ENCODE measurements around the gene NFIC. TPM values are rescaled to one million over a fixed set of nuclear protein-coding genes. Genes with fewer than 3 reads are reported as not detected.

The NFIC gene
- total and polyA plus RNA-seq, 2 experiments from 2014 or later, result 7.8 to 20.9 TPM

DNA sequence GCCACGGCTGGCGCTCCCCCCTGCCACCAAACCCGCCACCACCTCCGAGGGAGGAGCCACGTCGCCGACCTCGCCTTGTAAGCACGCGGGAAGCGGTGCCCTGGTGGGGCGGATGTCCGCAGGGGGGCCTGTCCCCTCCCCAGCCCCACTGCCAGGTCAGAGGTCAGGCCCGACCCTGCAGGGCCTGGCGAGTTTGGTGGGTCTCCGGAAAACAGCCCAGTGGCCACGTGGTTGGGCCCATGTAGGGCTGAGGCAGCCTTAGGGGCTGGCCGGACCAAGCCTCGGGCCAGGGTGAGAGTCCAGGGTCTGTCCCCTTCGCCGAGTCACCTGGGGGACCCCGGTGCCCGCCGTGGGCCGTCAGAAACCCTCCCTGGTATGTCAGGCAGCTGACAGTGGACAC, 87.5 kb downstream of the NFIC start:
- no peaks in the 10 kb centered on the region for H3K27me3 ChIP-seq
- H3K9me3 ChIP-seq (ENCODE audit: low read depth), result no peaks in the 10 kb centered on the region
- TF ChIP-seq EZH2phosphoT487 (IDR thresholded peaks at IDR 0.05; ENCODE audit: low read depth, severe bottlenecking, unreplicated experiment) (no peak), EZH2 (IDR thresholded peaks at IDR 0.05; ENCODE audit: borderline replicate concordance) (no peak)
- TF ChIP-seq, protein P1, sequence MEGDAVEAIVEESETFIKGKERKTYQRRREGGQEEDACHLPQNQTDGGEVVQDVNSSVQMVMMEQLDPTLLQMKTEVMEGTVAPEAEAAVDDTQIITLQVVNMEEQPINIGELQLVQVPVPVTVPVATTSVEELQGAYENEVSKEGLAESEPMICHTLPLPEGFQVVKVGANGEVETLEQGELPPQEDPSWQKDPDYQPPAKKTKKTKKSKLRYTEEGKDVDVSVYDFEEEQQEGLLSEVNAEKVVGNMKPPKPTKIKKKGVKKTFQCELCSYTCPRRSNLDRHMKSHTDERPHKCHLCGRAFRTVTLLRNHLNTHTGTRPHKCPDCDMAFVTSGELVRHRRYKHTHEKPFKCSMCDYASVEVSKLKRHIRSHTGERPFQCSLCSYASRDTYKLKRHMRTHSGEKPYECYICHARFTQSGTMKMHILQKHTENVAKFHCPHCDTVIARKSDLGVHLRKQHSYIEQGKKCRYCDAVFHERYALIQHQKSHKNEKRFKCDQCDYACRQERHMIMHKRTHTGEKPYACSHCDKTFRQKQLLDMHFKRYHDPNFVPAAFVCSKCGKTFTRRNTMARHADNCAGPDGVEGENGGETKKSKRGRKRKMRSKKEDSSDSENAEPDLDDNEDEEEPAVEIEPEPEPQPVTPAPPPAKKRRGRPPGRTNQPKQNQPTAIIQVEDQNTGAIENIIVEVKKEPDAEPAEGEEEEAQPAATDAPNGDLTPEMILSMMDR (IDR thresholded peaks at IDR 0.05; ENCODE audit: poor library complexity), result no peak
- H4K20me1 ChIP-seq (ENCODE audit: insufficient read depth, poor library complexity, severe bottlenecking), result no peaks in the 10 kb centered on the region
- H3K4me2 ChIP-seq, result no peak overlapping the region
- no peaks in the 10 kb centered on the region for H3K36me3 ChIP-seq (replicated peaks; ENCODE audit: insufficient read depth, low read depth)
- no peak for DNase-seq (ENCODE audit: low spot score)
- H2AFZ ChIP-seq, result no peak overlapping the region
- peaks cover 22% of the 10 kb centered on the region for H3K4me1 ChIP-seq (ENCODE audit: insufficient read depth)
- no peaks in the 10 kb centered on the region for H3K79me2 ChIP-seq
- 90% methylated on average over 21 of the region's 25 CpGs for WGBS (ENCODE audit: low lambda C conversion rate, missing lambda C conversion rate)
- no peak overlapping the region for H3K27ac ChIP-seq
- H3K4me3 ChIP-seq, result no peak overlapping the region
- H3K9me2 ChIP-seq (replicated peaks; ENCODE audit: insufficient read depth), result no peaks in the 10 kb centered on the region

DNA sequence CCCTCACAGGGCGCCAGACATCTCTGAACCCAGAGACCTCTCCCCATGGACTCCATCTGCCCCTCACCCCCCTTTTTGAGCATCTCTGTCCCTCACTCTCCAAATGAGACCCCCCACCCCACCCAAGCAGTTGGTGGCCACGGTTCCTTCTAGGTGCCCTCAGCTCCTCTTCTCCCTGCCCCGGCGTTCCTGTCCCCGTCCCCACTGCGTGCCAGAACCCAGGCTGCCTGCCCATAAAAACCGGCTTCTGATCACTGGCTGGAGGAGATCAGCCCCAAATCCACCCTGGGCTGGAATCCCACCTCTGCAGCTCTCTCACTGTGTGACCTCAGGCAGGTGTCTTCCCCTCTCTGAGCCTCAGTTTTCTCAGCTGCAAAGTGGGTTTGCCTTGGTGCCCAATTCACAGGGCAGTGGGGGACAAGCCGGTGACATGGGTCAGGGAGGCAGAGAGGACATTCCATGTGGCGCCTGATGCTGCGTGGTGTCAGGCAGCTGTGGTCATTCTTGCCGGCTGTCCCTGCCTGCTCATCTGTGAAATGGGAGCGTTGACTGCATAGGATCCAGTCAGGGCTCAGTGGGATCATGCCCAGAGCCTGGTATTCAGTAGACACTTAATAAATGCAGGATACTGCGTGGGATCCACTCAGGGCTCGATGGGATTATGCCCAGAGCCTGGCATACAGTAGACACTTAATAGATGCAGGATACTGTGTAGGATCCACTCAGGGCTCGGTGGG, 88.4 kb downstream of the NFIC start:
- H3K36me3 ChIP-seq (replicated peaks; ENCODE audit: insufficient read depth, low read depth), result no peaks in the 10 kb centered on the region
- 99% methylated on average over 15 of the region's 15 CpGs for WGBS (ENCODE audit: low lambda C conversion rate, missing lambda C conversion rate)
- no peak overlapping the region for H3K27ac ChIP-seq
- TF ChIP-seq, protein P1 (IDR thresholded peaks at IDR 0.05; ENCODE audit: poor library complexity), result no peak
- TF ChIP-seq EZH2 (IDR thresholded peaks at IDR 0.05; ENCODE audit: borderline replicate concordance) (no peak), EZH2phosphoT487 (IDR thresholded peaks at IDR 0.05; ENCODE audit: low read depth, severe bottlenecking, unreplicated experiment) (no peak)
- H3K4me1 ChIP-seq (ENCODE audit: insufficient read depth), result peaks cover 28% of the 10 kb centered on the region
- H3K9me2 ChIP-seq (replicated peaks; ENCODE audit: insufficient read depth), result no peaks in the 10 kb centered on the region
- DNase-seq (ENCODE audit: low spot score), result no peak
- no peak overlapping the region for H3K4me2 ChIP-seq
- no peaks in the 10 kb centered on the region for H3K27me3 ChIP-seq
- H2AFZ ChIP-seq, result no peak overlapping the region
- H3K4me3 ChIP-seq, result no peak overlapping the region
- H3K9me3 ChIP-seq (ENCODE audit: low read depth), result no peaks in the 10 kb centered on the region
- H3K79me2 ChIP-seq, result no peaks in the 10 kb centered on the region
- H4K20me1 ChIP-seq (ENCODE audit: insufficient read depth, poor library complexity, severe bottlenecking), result no peaks in the 10 kb centered on the region

DNA sequence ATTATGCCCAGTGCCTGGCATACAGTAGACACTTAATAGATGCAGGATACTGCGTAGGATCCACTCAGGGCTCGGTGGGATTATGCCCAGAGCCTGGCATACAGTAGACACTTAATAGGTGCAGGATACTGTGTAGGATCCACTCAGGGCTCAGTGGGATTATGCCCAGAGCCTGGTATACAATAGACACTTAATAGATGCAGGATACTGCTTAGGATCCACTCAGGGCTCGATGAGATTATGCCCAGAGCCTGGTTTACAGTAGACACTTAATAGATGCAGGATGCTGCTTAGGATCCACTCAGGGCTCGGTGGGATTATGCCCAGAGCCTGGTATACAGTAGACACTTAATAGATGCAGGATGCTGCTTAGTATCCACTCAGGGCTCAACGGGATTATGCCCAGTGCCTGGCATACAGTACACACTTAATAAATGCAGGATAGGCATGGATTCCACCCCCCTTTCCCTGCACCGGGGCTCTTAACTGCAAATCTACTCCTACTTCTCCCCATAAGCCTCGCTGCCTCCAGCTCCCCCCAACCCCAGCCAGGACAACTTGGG, 89.1 kb downstream of the NFIC start:
- DNase-seq (ENCODE audit: low spot score), result no peak
- H3K36me3 ChIP-seq (replicated peaks; ENCODE audit: insufficient read depth, low read depth), result no peaks in the 10 kb centered on the region
- TF ChIP-seq EZH2 (IDR thresholded peaks at IDR 0.05; ENCODE audit: borderline replicate concordance) (no peak), EZH2phosphoT487 (IDR thresholded peaks at IDR 0.05; ENCODE audit: low read depth, severe bottlenecking, unreplicated experiment) (no peak)
- TF ChIP-seq, protein P1 (IDR thresholded peaks at IDR 0.05; ENCODE audit: poor library complexity), result no peak
- WGBS (ENCODE audit: low lambda C conversion rate, missing lambda C conversion rate), result 86% methylated on average over 6 of the region's 7 CpGs
- H3K27me3 ChIP-seq, result no peaks in the 10 kb centered on the region
- no peaks in the 10 kb centered on the region for H4K20me1 ChIP-seq (ENCODE audit: insufficient read depth, poor library complexity, severe bottlenecking)
- H3K9me2 ChIP-seq (replicated peaks; ENCODE audit: insufficient read depth), result no peaks in the 10 kb centered on the region
- H3K9me3 ChIP-seq (ENCODE audit: low read depth), result no peaks in the 10 kb centered on the region
- H3K4me1 ChIP-seq (ENCODE audit: insufficient read depth), result peaks cover 31% of the 10 kb centered on the region
- no peak overlapping the region for H3K4me3 ChIP-seq
- H3K27ac ChIP-seq, result no peak overlapping the region
- H2AFZ ChIP-seq, result no peak overlapping the region
- no peaks in the 10 kb centered on the region for H3K79me2 ChIP-seq
- H3K4me2 ChIP-seq, result no peak overlapping the region
